Gastrocnemius medialis (tissue), 4 donors: ENCODE data around the gene FKBP1B.

ENCODE experiments used
- POLR2A ChIP-seq, 2 donors: fragments of 450-650 bp; IDR thresholded peaks; one replicate each; pipeline ENCODE4 v1.6.1; 2017; ENCODE audit warnings: antibody characterized with exemption in 2 of 2, mild to moderate bottlenecking in 2 of 2, moderate library complexity in 2 of 2
- TF ChIP-seq, protein P1 (sequence below), 5 experiments: fragments of 450-650 bp in 3 of 5; fragments of 200-600 bp in 2 of 5; sonication (generic) in 2 of 5; IDR thresholded peaks in 4 of 5; conservative IDR thresholded peaks in 1 of 5; 1 replicate in 4 of 5; 2 replicates in 1 of 5; pipeline ENCODE4 v1.5.1; 2016 to 2019; ENCODE audit warnings: antibody characterized with exemption in 5 of 5, mild to moderate bottlenecking in 3 of 5, moderate library complexity in 3 of 5

DNA sequence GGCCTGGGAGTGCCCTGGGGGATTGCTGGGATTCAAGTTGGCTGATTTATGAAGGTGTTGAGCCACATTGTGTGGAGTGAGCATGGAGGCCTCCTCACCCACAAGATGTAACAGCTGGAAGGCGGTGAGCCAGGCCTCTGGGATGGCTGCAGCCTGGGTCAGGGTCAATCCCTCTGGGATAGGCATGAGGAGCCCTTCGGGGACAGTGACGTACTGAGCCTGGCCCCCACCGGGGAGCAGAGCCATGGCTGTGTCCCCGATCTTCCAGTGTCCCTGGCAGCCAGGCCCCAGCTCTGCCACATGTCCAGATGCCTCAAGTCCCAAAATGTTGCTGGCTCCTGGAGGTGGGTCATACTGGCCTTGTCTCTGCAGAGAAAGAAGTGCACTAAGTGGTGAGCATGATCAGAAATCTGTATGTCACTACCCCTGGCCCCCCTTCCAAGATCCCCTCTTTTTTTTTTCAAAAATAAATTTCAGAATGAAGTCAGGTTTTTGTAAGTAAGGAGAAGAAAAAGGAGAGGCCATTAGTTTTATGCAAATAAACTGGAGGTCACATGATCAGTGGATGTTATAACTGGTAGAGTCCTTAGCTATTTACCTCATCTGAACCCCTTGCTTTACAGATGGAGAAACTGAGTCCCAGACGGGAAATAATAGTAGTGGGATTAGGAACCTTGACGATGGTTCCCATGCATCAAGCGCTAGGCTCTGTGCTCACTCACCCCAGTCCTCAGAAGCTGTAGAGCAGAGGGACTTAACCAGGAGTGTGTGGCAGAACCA lies 33.4 kb downstream of the FKBP1B start:
- TF ChIP-seq, protein P1, sequence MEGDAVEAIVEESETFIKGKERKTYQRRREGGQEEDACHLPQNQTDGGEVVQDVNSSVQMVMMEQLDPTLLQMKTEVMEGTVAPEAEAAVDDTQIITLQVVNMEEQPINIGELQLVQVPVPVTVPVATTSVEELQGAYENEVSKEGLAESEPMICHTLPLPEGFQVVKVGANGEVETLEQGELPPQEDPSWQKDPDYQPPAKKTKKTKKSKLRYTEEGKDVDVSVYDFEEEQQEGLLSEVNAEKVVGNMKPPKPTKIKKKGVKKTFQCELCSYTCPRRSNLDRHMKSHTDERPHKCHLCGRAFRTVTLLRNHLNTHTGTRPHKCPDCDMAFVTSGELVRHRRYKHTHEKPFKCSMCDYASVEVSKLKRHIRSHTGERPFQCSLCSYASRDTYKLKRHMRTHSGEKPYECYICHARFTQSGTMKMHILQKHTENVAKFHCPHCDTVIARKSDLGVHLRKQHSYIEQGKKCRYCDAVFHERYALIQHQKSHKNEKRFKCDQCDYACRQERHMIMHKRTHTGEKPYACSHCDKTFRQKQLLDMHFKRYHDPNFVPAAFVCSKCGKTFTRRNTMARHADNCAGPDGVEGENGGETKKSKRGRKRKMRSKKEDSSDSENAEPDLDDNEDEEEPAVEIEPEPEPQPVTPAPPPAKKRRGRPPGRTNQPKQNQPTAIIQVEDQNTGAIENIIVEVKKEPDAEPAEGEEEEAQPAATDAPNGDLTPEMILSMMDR (IDR thresholded peaks at IDR 0.05 in 4 of 5, conservative IDR thresholded peaks at IDR 0.05 in 1 of 5), result no peak
- TF ChIP-seq POLR2A (IDR thresholded peaks at IDR 0.05), result no peak
